HS-5 (cell line): ENCODE data around the gene SYMPK.
"Not testable (repeated sequence)": the region's sequence is repeated elsewhere in the genome, so short reads cannot be mapped to it uniquely, and the experiment has no call there.

ENCODE experiments used
- DNase-seq: peaks from one replicate; pipeline ENCODE4 v3.0.0-alpha.2; 2012; ENCODE audit warnings: low read depth

The SYMPK gene

GRCh38 chr19:45885556-45886426 is 22.8 kb upstream of the SYMPK start, which contains the start of gene IRF2BP1:
IRF2BP1 (minus strand) TSS chr19:45886141; CDS start chr19:45885774, 367 bp downstream.
- DNase-seq: peak; percentile 64

GRCh38 chr19:45884682-45885555 is 22.0 kb upstream of the SYMPK start:
- no peak for DNase-seq

- DNase-seq: no peak
Observed at GRCh38 chr19:45883881-45884681, 21.1 kb upstream of the SYMPK start.

- DNase-seq: no peak
Observed at GRCh38 chr19:45883586-45883880, 20.6 kb upstream of the SYMPK start.

- DNase-seq: no peak
Observed at GRCh38 chr19:45882652-45883585, 20.0 kb upstream of the SYMPK start.

GRCh38 chr19:45881909-45882528 is 19.1 kb upstream of the SYMPK start:
- no peak for DNase-seq

GRCh38 chr19:45881082-45881908 is 18.3 kb upstream of the SYMPK start:
- DNase-seq: no peak

GRCh38 chr19:45879971-45880370 is 17.0 kb upstream of the SYMPK start:
- DNase-seq: no peak

GRCh38 chr19:45879055-45879454 is 16.1 kb upstream of the SYMPK start:
- no peak for DNase-seq

GRCh38 chr19:45878043-45878794 is 15.3 kb upstream of the SYMPK start:
- DNase-seq: no peak

- no peak for DNase-seq
Observed at GRCh38 chr19:45876411-45877197, 13.7 kb upstream of the SYMPK start.

GRCh38 chr19:45876161-45876410 is 13.1 kb upstream of the SYMPK start:
- no peak for DNase-seq

- DNase-seq: no peak
Observed at GRCh38 chr19:45874620-45874966, 11.6 kb upstream of the SYMPK start.

GRCh38 chr19:45873219-45873772 is 10.3 kb upstream of the SYMPK start:
- DNase-seq: no peak

- no peak for DNase-seq
Observed at GRCh38 chr19:45872095-45872919, 9.4 kb upstream of the SYMPK start.

GRCh38 chr19:45870798-45871197 is 7.9 kb upstream of the SYMPK start:
- no peak for DNase-seq

GRCh38 chr19:45867241-45867640 is 4.3 kb upstream of the SYMPK start:
- not testable (repeated sequence) for DNase-seq
